ENCODE data around the gene LRMDA. TPM values are rescaled to one million over a fixed set of nuclear protein-coding genes. Genes with fewer than 3 reads are reported as not detected.

LRMDA gene
- total and polyA plus RNA-seq, 7 donors = 2.8 to 22.2 (median 9.0) TPM

- no peak for TF ChIP-seq EP300 (IDR thresholded peaks at IDR 0.05)
- no peak for TF ChIP-seq POLR2A (IDR thresholded peaks at IDR 0.05)
- no peak for TF ChIP-seq POLR2AphosphoS5 (IDR thresholded peaks at IDR 0.05)
- TF ChIP-seq CTCF (IDR thresholded peaks at IDR 0.05) = no peak
- intact Hi-C loops (cut with DNase I) = no loop called here
- Histone ChIP-seq H3K9me3 (no peaks in the 10 kb centered on the region), H3K27me3 (no peaks in the 10 kb centered on the region), H3K27ac (peak overlapping the region in 1 of 4 donors; percentile 53), H3K4me3 (no peak overlapping the region), H3K36me3 (no peaks in the 10 kb centered on the region), H3K4me1 (peaks cover 0 to 29% (median 24%) of the 10 kb centered on the region in 4 donors)
- DNase-seq = no peak
- 88 to 89% methylated on average over 4 of the region's 4 CpGs for WGBS, 2 donors
Observed at GRCh38 chr10:76453997-76454396, 1022.6 kb downstream of the LRMDA start.

- intact Hi-C loops (cut with DNase I) = loop anchor here (5.0 kb wide), 1 partner anchor 57 kb away; no protein-coding TSS in a partner anchor
- no peaks in the 10 kb centered on the region for H3K9me3 ChIP-seq
- H3K27me3 ChIP-seq = no peaks in the 10 kb centered on the region
- DNase-seq = no peak
- no peak overlapping the region for H3K4me3 ChIP-seq
- peak overlapping the region in 2 of 4 donors; percentile 20 to 53 for H3K27ac ChIP-seq
- TF ChIP-seq POLR2A (IDR thresholded peaks at IDR 0.05) (no peak), POLR2AphosphoS5 (IDR thresholded peaks at IDR 0.05) (peak in 1 of 4 donors; percentile 33)
- H3K4me1 ChIP-seq = peaks cover 0 to 35% (median 30%) of the 10 kb centered on the region in 4 donors
- WGBS, 2 donors = 79 to 94% methylated on average over 5 of the region's 5 CpGs
- H3K36me3 ChIP-seq = no peaks in the 10 kb centered on the region
Observed at GRCh38 chr10:76454506-76455140, 1023.2 kb downstream of the LRMDA start.

DNA sequence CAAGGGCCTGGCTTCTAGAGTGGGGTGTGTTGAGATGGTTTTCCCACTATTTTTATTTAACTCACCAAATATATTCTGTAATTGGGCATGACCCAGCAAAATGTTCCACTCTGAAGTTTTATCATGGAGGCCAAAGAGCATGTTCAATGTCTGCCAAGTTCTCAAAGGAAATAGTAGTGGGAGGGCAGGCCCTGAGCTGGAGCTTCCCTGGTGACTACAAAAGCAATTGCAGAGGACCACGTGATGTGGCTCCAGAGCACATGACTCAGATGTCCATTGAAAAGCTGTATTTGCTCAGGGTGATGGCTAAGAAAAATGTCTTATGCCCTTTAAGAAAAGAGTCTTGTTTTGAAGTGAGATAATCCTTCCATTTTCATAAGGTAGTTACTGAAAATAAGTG is 1024.8 kb downstream of the LRMDA start:
- Histone ChIP-seq H3K27me3 (no peaks in the 10 kb centered on the region), H3K9me3 (no peaks in the 10 kb centered on the region), H3K36me3 (no peaks in the 10 kb centered on the region), H3K4me1 (peaks cover 0 to 44% (median 38%) of the 10 kb centered on the region in 4 donors), H3K27ac (peak overlapping the region in 2 of 4 donors; percentile 20 to 53), H3K4me3 (no peak overlapping the region)
- TF ChIP-seq CTCF (IDR thresholded peaks at IDR 0.05) = no peak
- intact Hi-C loops (cut with DNase I) = loop anchor here (5.0 kb wide), 1 partner anchor 59 kb away; no protein-coding TSS in a partner anchor
- DNase-seq = no peak
- 57 to 84% methylated on average over 1 of the region's 1 CpG for WGBS, 2 donors

GRCh38 chr10:76459016-76459730 is 1027.7 kb downstream of the LRMDA start:
- Histone ChIP-seq H3K36me3 (no peaks in the 10 kb centered on the region), H3K4me3 (no peak overlapping the region), H3K4me1 (peaks cover 0 to 45% (median 38%) of the 10 kb centered on the region in 4 donors), H3K27me3 (no peaks in the 10 kb centered on the region), H3K9me3 (no peaks in the 10 kb centered on the region), H3K27ac (peak overlapping the region; percentile 66 to 78 (median 72))
- no peak for TF ChIP-seq CTCF (IDR thresholded peaks at IDR 0.05)
- no peak for TF ChIP-seq POLR2A (IDR thresholded peaks at IDR 0.05)
- TF ChIP-seq POLR2AphosphoS5 (IDR thresholded peaks at IDR 0.05) = peak; percentile 83 to 89 (median 88)
- peak; percentile 41 to 66 (median 48) for TF ChIP-seq EP300 (IDR thresholded peaks at IDR 0.05)
- 83 to 92% methylated on average over 8 of the region's 8 CpGs for WGBS, 2 donors
- intact Hi-C loops (cut with DNase I) = loop anchor here (2.0 to 5.0 kb wide), 3 partner anchors 62 to 514 kb away; no protein-coding TSS in a partner anchor
- peak; percentile 85 for DNase-seq

- intact Hi-C loops (cut with DNase I) = loop anchor here (5.0 to 10.0 kb wide), 2 partner anchors 54 to 109 kb away; no protein-coding TSS in a partner anchor
- Histone ChIP-seq H3K4me1 (peaks cover 0 to 36% (median 29%) of the 10 kb centered on the region in 4 donors), H3K27me3 (no peaks in the 10 kb centered on the region), H3K27ac (peak overlapping the region in 2 of 4 donors; percentile 16 to 78), H3K4me3 (no peak overlapping the region), H3K36me3 (no peaks in the 10 kb centered on the region), H3K9me3 (no peaks in the 10 kb centered on the region)
- TF ChIP-seq POLR2AphosphoS5 (IDR thresholded peaks at IDR 0.05) (no peak), POLR2A (IDR thresholded peaks at IDR 0.05) (no peak), CTCF (IDR thresholded peaks at IDR 0.05) (no peak), EP300 (IDR thresholded peaks at IDR 0.05) (no peak)
- DNase-seq = no peak
- 85 to 86% methylated on average over 3 of the region's 3 CpGs for WGBS, 2 donors
Observed at GRCh38 chr10:76461024-76461423, 1029.6 kb downstream of the LRMDA start.

All from sigmoid colon (tissue), 7 donors.